ENCODE data around the gene ZXDC.
A peak's percentile ranks its signal among the peaks of the same experiment; 100 is the strongest.

Gene ZXDC

GRCh38 chr3:126436826-126437717 is 38.6 kb downstream of the ZXDC start:
- no peaks in the 10 kb centered on the region for H3K27me3 Mint-ChIP-seq
- H3K27ac Mint-ChIP-seq = no peak overlapping the region
- peaks cover 3% of the 10 kb centered on the region for H3K9me3 Mint-ChIP-seq
- no peak for DNase-seq
- H3K36me3 Mint-ChIP-seq (ENCODE audit: low read depth) = peaks cover 94% of the 10 kb centered on the region
- peaks cover 3% of the 10 kb centered on the region for H3K4me1 Mint-ChIP-seq (ENCODE audit: low read depth)
- no peak overlapping the region for H3K4me3 Mint-ChIP-seq

DNA sequence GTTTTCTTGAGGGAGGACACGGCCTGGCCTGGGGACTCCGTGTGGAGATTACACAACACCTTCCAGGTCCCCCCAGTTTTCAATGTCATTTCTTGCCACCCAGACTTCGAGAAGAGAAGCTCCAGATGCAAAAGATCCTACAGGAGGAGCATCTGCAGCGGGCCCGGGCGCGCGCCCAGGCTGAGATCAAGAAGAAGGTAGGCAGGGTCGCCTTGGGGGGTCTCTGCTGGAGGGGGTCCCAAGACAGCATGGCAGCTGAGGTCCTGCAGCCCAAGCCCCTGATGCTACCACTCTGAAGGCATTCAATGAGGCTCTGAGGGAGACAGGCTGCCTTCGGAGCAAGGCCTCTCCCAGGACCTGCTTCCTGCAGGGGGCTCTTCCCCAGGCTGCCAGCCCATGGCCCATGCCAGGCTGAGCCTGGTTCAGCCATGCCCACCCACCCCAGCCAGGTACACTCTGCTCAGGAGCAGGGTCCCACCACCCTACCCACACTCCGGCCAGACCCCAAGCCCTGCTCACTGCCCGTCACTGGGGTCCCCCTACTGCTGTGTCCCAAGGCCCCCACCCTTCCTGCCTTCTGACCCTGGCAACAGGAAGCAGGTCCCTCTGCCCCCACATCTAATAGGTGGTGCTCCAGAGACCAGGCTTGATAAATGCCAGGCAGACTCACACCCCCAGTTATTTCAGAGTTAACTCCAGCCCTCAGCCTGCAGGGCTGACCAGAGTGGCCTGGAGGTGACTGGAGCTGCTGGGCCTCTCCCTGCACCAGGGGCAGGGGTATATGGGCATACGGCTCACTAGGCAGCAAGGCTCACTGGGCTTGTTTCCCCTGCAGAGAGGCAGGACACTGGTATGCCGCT is 40.0 kb downstream of the ZXDC start:
- no peak for DNase-seq
- Mint-ChIP-seq H3K36me3 (ENCODE audit: low read depth) (peaks cover 84% of the 10 kb centered on the region), H3K27ac (no peak overlapping the region)

DNA sequence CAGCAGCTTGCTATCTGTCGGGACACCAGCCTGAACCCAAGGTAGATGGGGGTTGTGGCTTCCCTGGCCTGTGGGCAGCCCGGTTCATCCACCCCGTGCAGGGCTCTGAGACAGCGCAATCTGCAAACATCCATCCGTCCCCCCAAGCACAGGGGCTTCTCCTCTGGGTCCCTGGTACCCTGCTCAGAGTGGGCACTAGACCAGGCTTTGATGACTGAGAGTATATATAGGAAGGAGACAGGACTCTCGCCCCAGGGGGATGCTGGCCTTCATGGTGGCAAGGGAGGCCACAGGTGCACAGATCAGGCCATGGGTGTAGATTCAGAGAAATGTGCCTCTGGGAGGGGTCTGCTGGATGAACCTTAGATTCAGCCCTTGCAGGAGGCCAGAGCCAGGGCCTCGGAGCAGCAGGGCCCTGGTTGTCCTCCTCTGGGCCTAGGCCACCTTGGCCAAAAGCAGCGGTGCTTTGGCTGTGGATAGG is 40.7 kb downstream of the ZXDC start:
- DNase-seq = peak; percentile 26
- Mint-ChIP-seq H3K4me3 (no peak overlapping the region), H3K27ac (peak overlapping the region; percentile 40), H3K27me3 (no peaks in the 10 kb centered on the region), H3K4me1 (ENCODE audit: low read depth) (peaks cover 8% of the 10 kb centered on the region), H3K36me3 (ENCODE audit: low read depth) (peaks cover 77% of the 10 kb centered on the region), H3K9me3 (peaks cover 3% of the 10 kb centered on the region)

More for the DNA sequence above, 40.0 kb downstream of the ZXDC start:
- no peak overlapping the region for H3K4me3 Mint-ChIP-seq
- H3K4me1 Mint-ChIP-seq (ENCODE audit: low read depth) = peaks cover 8% of the 10 kb centered on the region
- no peaks in the 10 kb centered on the region for H3K27me3 Mint-ChIP-seq
- H3K9me3 Mint-ChIP-seq = peaks cover 3% of the 10 kb centered on the region

- no peak for DNase-seq
- H3K4me1 Mint-ChIP-seq (ENCODE audit: low read depth) = peaks cover 8% of the 10 kb centered on the region
- H3K4me3 Mint-ChIP-seq = no peak overlapping the region
- H3K27me3 Mint-ChIP-seq = no peaks in the 10 kb centered on the region
- H3K9me3 Mint-ChIP-seq = peaks cover 3% of the 10 kb centered on the region
- H3K36me3 Mint-ChIP-seq (ENCODE audit: low read depth) = peaks cover 69% of the 10 kb centered on the region
- H3K27ac Mint-ChIP-seq = peak overlapping the region; percentile 40
Observed at GRCh38 chr3:126434264-126434590, 41.5 kb downstream of the ZXDC start.

DNA sequence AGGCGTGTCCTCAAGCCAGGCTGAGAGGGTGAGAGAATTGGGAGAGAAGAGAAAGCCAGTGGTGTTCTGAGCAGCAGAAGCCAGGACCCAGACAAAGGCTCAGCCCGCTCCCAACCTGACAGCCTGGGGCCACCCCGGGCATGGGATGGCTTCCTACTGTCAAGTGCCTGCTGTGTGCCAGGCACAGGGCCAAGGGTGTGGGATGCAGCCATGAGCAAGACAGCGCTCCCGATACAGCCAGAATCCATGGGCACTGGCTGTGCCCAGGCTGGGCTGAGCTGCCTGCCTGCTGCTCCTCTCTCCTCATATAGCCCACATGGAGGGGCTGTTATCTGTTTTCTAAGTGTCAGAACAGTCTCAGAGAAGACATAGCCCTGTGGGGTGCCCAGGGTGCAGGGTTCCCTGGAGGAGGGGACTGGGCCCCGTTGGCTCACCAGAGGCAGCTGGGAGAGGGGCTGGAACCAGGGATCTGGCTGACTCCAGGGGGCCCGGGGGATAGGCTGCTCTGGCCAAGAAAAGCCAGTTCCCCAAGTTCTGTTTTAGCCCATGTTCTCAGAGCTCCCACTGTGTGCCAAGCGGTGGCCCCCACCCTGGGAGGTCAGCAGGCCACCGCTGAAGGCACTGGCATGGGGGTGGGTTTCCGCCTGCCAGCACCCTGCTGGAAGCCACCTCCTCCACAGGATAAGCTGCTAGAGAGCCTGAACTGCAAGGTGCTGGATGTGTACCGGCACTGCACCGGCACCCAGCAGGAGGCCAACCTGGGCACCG is 42.0 kb downstream of the ZXDC start:
- DNase-seq = peak; percentile 26
- Mint-ChIP-seq H3K9me3 (peaks cover 3% of the 10 kb centered on the region), H3K27ac (no peak overlapping the region), H3K27me3 (no peaks in the 10 kb centered on the region), H3K36me3 (ENCODE audit: low read depth) (peaks cover 64% of the 10 kb centered on the region), H3K4me1 (ENCODE audit: low read depth) (peaks cover 8% of the 10 kb centered on the region), H3K4me3 (no peak overlapping the region)

GRCh38 chr3:126433105-126433430 is 42.6 kb downstream of the ZXDC start:
- H3K36me3 Mint-ChIP-seq (ENCODE audit: low read depth) = peaks cover 58% of the 10 kb centered on the region
- H3K9me3 Mint-ChIP-seq = peaks cover 3% of the 10 kb centered on the region
- no peak overlapping the region for H3K27ac Mint-ChIP-seq
- H3K4me1 Mint-ChIP-seq (ENCODE audit: low read depth) = peaks cover 8% of the 10 kb centered on the region
- H3K4me3 Mint-ChIP-seq = no peak overlapping the region
- no peaks in the 10 kb centered on the region for H3K27me3 Mint-ChIP-seq
- DNase-seq = peak; percentile 27

- peaks cover 54% of the 10 kb centered on the region for H3K36me3 Mint-ChIP-seq (ENCODE audit: low read depth)
- H3K4me3 Mint-ChIP-seq = no peak overlapping the region
- H3K27ac Mint-ChIP-seq = peak overlapping the region; percentile 34
- peaks cover 3% of the 10 kb centered on the region for H3K9me3 Mint-ChIP-seq
- no peaks in the 10 kb centered on the region for H3K27me3 Mint-ChIP-seq
- peaks cover 8% of the 10 kb centered on the region for H3K4me1 Mint-ChIP-seq (ENCODE audit: low read depth)
- no peak for DNase-seq
Observed at GRCh38 chr3:126432361-126433104, 43.2 kb downstream of the ZXDC start.

DNA sequence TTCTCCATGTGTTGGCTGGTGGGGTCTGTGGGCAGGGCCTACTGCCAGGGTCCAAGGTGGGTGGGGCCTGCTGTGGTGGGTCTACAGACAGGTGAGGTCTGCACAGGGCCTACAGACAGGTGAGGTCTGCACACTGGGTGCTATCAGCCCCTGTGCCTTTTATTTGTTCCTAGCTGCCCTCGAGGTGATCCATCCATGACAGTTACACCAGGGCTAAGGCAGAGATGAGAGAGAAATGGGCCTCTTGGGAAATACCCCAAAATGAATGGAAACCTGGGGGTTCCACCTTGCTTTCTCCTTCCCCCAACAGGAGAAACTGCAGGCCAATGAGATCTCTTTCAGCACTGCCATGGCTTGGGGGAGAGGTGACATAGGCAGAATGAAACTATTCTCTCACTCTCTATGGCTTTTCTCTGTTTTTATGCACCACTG is 44.6 kb downstream of the ZXDC start:
- Mint-ChIP-seq H3K9me3 (peaks cover 8% of the 10 kb centered on the region), H3K27me3 (no peaks in the 10 kb centered on the region), H3K27ac (peak overlapping the region; percentile 60), H3K36me3 (ENCODE audit: low read depth) (peaks cover 42% of the 10 kb centered on the region), H3K4me1 (ENCODE audit: low read depth) (peaks cover 8% of the 10 kb centered on the region), H3K4me3 (no peak overlapping the region)
- DNase-seq = no peak

GRCh38 chr3:126424751-126425150 is 50.9 kb downstream of the ZXDC start:
- Mint-ChIP-seq H3K4me1 (ENCODE audit: low read depth) (no peaks in the 10 kb centered on the region), H3K27ac (no peak overlapping the region), H3K4me3 (no peak overlapping the region), H3K9me3 (peaks cover 9% of the 10 kb centered on the region), H3K27me3 (no peaks in the 10 kb centered on the region), H3K36me3 (ENCODE audit: low read depth) (peaks cover 19% of the 10 kb centered on the region)
- DNase-seq = no peak

DNA sequence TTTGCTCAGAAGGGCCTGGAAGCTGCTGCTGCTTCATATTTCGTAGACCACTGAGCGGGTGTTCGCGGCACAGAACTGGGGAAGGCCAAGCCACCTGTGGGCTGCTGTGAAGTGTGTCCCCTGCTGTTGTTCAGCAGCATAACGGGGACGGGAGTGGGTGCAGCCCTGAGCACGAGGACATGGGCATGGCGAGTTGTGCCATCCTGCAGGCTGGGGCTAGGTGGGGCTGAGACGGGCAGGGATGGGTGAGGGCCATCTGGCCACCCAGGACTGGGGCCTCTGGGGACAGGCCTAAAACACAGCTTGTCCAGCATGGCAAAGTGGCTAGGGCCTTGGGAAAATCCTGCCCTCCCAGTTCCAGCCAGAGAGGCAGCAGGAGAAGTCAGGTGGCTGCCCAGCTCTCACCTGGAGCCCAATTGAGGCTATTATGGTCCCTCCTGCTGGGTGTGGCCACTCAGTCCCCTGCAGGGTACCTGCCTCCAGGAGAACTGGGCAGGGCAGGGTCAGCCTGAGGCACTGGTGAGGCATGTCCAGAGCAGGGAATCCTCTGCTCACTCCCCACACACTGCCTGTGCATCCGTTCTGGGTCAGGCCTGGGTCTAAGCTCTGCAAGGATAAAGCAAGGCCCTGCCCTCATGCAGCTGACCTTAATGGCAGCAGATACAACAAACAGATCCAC is 51.5 kb downstream of the ZXDC start:
- peaks cover 19% of the 10 kb centered on the region for H3K36me3 Mint-ChIP-seq (ENCODE audit: low read depth)
- H3K4me3 Mint-ChIP-seq = no peak overlapping the region
- no peak for DNase-seq
- H3K27me3 Mint-ChIP-seq = no peaks in the 10 kb centered on the region
- no peak overlapping the region for H3K27ac Mint-ChIP-seq
- H3K9me3 Mint-ChIP-seq = peaks cover 9% of the 10 kb centered on the region
- H3K4me1 Mint-ChIP-seq (ENCODE audit: low read depth) = no peaks in the 10 kb centered on the region

- Mint-ChIP-seq H3K27ac (no peak overlapping the region), H3K9me3 (peaks cover 9% of the 10 kb centered on the region), H3K36me3 (ENCODE audit: low read depth) (peaks cover 19% of the 10 kb centered on the region), H3K4me1 (ENCODE audit: low read depth) (no peaks in the 10 kb centered on the region), H3K27me3 (no peaks in the 10 kb centered on the region), H3K4me3 (no peak overlapping the region)
- DNase-seq = no peak
Observed at GRCh38 chr3:126423191-126424038, 52.3 kb downstream of the ZXDC start.

DNA sequence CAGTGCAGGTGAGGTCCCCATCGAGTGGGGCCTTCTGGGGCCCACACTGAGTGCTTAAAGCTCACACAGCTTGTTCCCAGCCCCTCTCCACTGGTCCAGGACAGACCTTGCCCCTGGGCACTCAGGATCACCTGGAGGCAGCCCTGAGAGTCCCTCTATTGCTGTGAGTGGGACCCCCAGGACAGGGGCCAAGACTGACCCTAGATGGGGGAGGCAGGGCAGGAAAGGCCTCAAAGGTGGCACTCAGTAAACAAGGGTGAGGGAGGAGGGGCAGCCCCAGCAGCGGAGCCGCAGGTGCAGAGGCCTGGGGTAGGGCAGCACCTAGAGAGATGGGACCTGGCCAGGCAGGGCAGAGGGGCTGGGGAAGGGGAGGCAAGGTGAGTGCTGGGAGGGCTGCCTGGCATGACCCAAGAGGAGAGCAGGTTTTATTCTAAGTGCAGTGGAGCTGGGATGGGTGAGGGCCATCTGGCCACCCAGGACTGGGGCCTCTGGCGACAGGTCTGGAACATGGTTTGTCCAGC is 53.1 kb downstream of the ZXDC start:
- DNase-seq = no peak
- Mint-ChIP-seq H3K36me3 (ENCODE audit: low read depth) (peaks cover 18% of the 10 kb centered on the region), H3K9me3 (peaks cover 9% of the 10 kb centered on the region), H3K4me1 (ENCODE audit: low read depth) (no peaks in the 10 kb centered on the region), H3K27me3 (no peaks in the 10 kb centered on the region), H3K4me3 (no peak overlapping the region), H3K27ac (no peak overlapping the region)
